Measurements from ENCODE around the gene PIP5KL1. TPM values are rescaled to one million over a fixed set of nuclear protein-coding genes. Genes with fewer than 3 reads are reported as not detected.

The PIP5KL1 gene
- polyA plus RNA-seq, 3 donors, result 0.31 to 0.57 (median 0.39) TPM

DNA sequence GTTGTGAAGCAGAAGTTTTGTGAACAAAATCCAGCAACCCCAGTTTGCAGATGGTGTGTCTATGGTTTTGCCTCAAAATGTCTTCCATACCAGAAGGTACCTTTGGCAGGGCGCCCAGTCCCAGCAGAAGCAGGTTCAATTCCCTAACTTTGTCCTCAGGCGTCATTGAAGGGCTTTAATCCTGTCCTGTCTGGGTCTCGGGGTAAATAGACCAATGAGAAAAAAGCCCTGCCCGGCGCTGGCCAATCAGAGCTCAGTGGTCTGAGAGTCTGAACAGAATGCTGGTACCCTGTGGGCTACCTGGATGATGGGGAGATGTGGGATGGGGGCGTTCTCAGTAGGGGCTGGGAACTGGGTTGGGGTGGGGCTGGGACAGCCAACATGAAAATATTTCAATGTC lies 7.5 kb downstream of the PIP5KL1 start:
- Histone ChIP-seq H3K79me2 (ENCODE audit: insufficient read depth, low read length) (no peaks in the 10 kb centered on the region), H3K36me3 (replicated peaks in 1 of 2; ENCODE audit: control insufficient read depth in 1 of 2, insufficient read depth in 2 of 2, low read length in 2 of 2) (no peaks in the 10 kb centered on the region), H3K27me3 (ENCODE audit: control insufficient read depth in 2 of 2, insufficient read depth in 2 of 2, low read length in 2 of 2) (peaks cover 12 to 52% of the 10 kb centered on the region in 2 donors), H2AFZ (ENCODE audit: insufficient read depth, low read depth, low read length, poor library complexity, severe bottlenecking) (no peak overlapping the region), H3K4me2 (replicated peaks; ENCODE audit: extremely low read depth, low read length, poor library complexity, severe bottlenecking) (no peak overlapping the region), H4K20me1 (ENCODE audit: insufficient read depth, low read length) (no peaks in the 10 kb centered on the region), H3K9ac (ENCODE audit: insufficient read depth, low read length, poor library complexity, severe bottlenecking) (no peak overlapping the region), H3K4me1 (ENCODE audit: control insufficient read depth in 1 of 2, insufficient read depth in 2 of 2, low read length in 2 of 2) (peaks cover 46 to 50% of the 10 kb centered on the region in 2 donors), H3K9me3 (replicated peaks in 1 of 2; ENCODE audit: control insufficient read depth in 1 of 2, insufficient read depth in 1 of 2, low read length in 2 of 2) (peaks cover 0 to 4% of the 10 kb centered on the region in 2 donors), H3K27ac (ENCODE audit: low read depth in 1 of 2, low read length in 2 of 2) (no peak overlapping the region), H3K4me3 (replicated peaks in 1 of 3; ENCODE audit: low read depth in 2 of 3, low read length in 3 of 3) (no peak overlapping the region)
- 71% methylated on average over 5 of the region's 6 CpGs for WGBS (ENCODE audit: insufficient coverage)
- Mint-ChIP-seq H3K27me3 (ENCODE audit: low read depth in 3 of 3) (peaks cover 50 to 61% (median 60%) of the 10 kb centered on the region in 3 donors), H3K27ac (no peak overlapping the region), H3K4me3 (no peak overlapping the region), H3K36me3 (peaks cover 0 to 2% of the 10 kb centered on the region in 2 donors), H3K4me1 (peaks cover 43% of the 10 kb centered on the region), H3K9me3 (peaks cover 0 to 3% (median 1%) of the 10 kb centered on the region in 7 donors)
- DNase-seq, result no peak
- TF ChIP-seq, protein P1, sequence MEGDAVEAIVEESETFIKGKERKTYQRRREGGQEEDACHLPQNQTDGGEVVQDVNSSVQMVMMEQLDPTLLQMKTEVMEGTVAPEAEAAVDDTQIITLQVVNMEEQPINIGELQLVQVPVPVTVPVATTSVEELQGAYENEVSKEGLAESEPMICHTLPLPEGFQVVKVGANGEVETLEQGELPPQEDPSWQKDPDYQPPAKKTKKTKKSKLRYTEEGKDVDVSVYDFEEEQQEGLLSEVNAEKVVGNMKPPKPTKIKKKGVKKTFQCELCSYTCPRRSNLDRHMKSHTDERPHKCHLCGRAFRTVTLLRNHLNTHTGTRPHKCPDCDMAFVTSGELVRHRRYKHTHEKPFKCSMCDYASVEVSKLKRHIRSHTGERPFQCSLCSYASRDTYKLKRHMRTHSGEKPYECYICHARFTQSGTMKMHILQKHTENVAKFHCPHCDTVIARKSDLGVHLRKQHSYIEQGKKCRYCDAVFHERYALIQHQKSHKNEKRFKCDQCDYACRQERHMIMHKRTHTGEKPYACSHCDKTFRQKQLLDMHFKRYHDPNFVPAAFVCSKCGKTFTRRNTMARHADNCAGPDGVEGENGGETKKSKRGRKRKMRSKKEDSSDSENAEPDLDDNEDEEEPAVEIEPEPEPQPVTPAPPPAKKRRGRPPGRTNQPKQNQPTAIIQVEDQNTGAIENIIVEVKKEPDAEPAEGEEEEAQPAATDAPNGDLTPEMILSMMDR (IDR thresholded peaks at IDR 0.05), result no peak
- intact Hi-C loops (cut with micrococcal nuclease), result loop anchor here (5.0 to 10.0 kb wide), 3 partner anchors 41 to 421 kb away; no protein-coding TSS in a partner anchor

DNA sequence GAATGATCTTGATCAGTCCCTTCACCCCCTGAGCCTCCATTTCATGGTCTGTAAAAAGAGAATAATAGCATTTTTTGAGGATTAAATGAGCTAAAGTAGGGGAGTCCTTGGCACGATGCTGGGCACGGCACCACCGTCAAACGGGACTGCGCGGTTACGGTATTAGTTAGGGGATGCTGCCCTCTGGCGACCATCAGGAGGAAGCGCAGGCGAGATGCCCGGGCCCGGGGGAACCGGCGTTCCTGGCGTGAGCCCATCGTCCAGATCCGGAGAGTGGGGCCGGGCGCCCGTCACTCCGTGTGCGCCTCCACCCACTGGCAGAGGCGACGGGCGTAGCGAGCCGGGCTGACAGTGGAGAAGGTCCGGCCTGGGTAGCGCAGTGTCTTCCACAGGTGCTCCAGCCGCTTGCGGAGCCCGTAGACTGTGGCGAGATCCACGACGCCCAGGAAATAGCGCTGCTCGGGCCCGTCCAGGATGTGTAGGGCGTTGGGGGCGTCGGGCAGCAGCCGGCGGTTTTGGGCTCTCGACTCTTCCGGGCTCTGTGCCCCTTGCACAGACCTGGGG lies 8.9 kb downstream of the PIP5KL1 start:
- peaks cover 0 to 1% of the 10 kb centered on the region in 2 donors for H3K9me3 ChIP-seq (replicated peaks in 1 of 2; ENCODE audit: control insufficient read depth in 1 of 2, insufficient read depth in 1 of 2, low read length in 2 of 2)
- H3K4me2 ChIP-seq (replicated peaks; ENCODE audit: extremely low read depth, low read length, poor library complexity, severe bottlenecking), result peak overlapping the region; percentile 22
- H3K4me1 ChIP-seq (ENCODE audit: control insufficient read depth in 1 of 2, insufficient read depth in 2 of 2, low read length in 2 of 2), result peaks cover 45 to 50% of the 10 kb centered on the region in 2 donors
- peak overlapping the region in 4 of 7 donors; percentile 30 to 96 (median 48) for H3K27ac Mint-ChIP-seq
- DNase-seq, result peak; percentile 65 to 82 (median 71)
- H3K4me3 Mint-ChIP-seq, result peak overlapping the region; percentile 27 to 70
- 11% methylated on average over 45 of the region's 45 CpGs for WGBS (ENCODE audit: insufficient coverage)
- no peak overlapping the region for H3K9ac ChIP-seq (ENCODE audit: insufficient read depth, low read length, poor library complexity, severe bottlenecking)
- no peaks in the 10 kb centered on the region for H3K36me3 ChIP-seq (replicated peaks in 1 of 2; ENCODE audit: control insufficient read depth in 1 of 2, insufficient read depth in 2 of 2, low read length in 2 of 2)
- TF ChIP-seq, protein P1 (IDR thresholded peaks at IDR 0.05), result peak; percentile 97
- H3K27ac ChIP-seq (ENCODE audit: low read depth in 1 of 2, low read length in 2 of 2), result no peak overlapping the region
- no peaks in the 10 kb centered on the region for H3K79me2 ChIP-seq (ENCODE audit: insufficient read depth, low read length)
- intact Hi-C loops (cut with micrococcal nuclease), result loop anchor here (5.0 to 10.0 kb wide), 3 partner anchors 39 to 419 kb away; no protein-coding TSS in a partner anchor
- no peaks in the 10 kb centered on the region for H4K20me1 ChIP-seq (ENCODE audit: insufficient read depth, low read length)
- no peak overlapping the region for H3K4me3 ChIP-seq (replicated peaks in 1 of 3; ENCODE audit: low read depth in 2 of 3, low read length in 3 of 3)
- peaks cover 0 to 2% (median 0%) of the 10 kb centered on the region in 7 donors for H3K9me3 Mint-ChIP-seq
- H3K27me3 Mint-ChIP-seq (ENCODE audit: low read depth in 3 of 3), result peaks cover 40 to 48% (median 46%) of the 10 kb centered on the region in 3 donors
- H3K27me3 ChIP-seq (ENCODE audit: control insufficient read depth in 2 of 2, insufficient read depth in 2 of 2, low read length in 2 of 2), result peaks cover 5 to 39% of the 10 kb centered on the region in 2 donors
- peak overlapping the region; percentile 60 for H2AFZ ChIP-seq (ENCODE audit: insufficient read depth, low read depth, low read length, poor library complexity, severe bottlenecking)
- H3K4me1 Mint-ChIP-seq, result peaks cover 44% of the 10 kb centered on the region
- peaks cover 0 to 2% of the 10 kb centered on the region in 2 donors for H3K36me3 Mint-ChIP-seq
